ENCODE measurements around the gene DNAJC13.

DNA sequence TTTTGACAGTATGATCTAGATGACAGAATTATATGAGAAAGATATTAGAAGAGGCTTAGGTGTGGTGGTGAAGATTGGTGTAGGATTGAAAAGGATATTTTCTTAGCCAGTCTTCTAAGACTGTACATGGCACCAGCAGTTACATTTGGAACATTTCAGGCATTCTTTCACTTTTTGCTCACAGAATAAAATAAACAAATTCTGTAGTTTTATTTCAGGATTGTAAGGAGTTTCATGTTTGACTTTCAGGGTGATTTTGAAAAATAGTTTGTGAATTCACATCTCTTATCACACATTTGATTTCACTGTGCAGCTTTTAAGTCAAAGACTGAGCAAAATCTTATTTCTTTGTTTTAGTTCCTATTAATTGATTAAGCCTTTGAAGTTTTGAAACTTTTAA lies 27.1 kb downstream of the DNAJC13 start:
- TF ChIP-seq, protein P1, sequence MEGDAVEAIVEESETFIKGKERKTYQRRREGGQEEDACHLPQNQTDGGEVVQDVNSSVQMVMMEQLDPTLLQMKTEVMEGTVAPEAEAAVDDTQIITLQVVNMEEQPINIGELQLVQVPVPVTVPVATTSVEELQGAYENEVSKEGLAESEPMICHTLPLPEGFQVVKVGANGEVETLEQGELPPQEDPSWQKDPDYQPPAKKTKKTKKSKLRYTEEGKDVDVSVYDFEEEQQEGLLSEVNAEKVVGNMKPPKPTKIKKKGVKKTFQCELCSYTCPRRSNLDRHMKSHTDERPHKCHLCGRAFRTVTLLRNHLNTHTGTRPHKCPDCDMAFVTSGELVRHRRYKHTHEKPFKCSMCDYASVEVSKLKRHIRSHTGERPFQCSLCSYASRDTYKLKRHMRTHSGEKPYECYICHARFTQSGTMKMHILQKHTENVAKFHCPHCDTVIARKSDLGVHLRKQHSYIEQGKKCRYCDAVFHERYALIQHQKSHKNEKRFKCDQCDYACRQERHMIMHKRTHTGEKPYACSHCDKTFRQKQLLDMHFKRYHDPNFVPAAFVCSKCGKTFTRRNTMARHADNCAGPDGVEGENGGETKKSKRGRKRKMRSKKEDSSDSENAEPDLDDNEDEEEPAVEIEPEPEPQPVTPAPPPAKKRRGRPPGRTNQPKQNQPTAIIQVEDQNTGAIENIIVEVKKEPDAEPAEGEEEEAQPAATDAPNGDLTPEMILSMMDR (IDR thresholded peaks at IDR 0.05): no peak
- TF ChIP-seq EZH2 (IDR thresholded peaks at IDR 0.05; ENCODE audit: borderline replicate concordance, insufficient read depth, low read depth, low read length, poor library complexity, severe bottlenecking): no peak
